Measurements from ENCODE around the gene GNB1L.

The GNB1L gene

DNA sequence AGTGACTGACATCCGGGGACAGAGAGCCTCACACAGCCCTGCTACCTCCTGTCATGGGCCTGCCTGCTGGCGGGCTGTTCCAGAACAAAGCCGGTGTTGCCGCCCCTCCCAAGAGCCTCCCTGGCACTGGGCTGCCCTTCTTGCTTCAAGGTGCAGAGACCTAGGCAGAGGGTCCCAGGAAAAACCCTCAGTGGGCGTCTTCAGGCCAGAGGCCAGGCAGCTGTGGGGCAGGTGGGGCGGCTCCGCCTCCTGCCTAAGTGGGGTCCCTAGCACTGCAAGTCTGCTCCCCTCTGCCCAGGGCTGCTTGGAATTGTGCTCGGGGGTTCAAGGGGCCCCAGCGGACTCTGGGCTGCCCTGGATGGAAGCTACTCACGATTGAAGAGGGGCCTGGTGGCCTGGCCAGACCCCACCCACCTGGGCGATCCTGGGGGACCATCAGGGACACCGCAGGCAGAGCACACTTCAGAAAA is 20.4 kb upstream of the GNB1L start:
- TF ChIP-seq, protein P1, sequence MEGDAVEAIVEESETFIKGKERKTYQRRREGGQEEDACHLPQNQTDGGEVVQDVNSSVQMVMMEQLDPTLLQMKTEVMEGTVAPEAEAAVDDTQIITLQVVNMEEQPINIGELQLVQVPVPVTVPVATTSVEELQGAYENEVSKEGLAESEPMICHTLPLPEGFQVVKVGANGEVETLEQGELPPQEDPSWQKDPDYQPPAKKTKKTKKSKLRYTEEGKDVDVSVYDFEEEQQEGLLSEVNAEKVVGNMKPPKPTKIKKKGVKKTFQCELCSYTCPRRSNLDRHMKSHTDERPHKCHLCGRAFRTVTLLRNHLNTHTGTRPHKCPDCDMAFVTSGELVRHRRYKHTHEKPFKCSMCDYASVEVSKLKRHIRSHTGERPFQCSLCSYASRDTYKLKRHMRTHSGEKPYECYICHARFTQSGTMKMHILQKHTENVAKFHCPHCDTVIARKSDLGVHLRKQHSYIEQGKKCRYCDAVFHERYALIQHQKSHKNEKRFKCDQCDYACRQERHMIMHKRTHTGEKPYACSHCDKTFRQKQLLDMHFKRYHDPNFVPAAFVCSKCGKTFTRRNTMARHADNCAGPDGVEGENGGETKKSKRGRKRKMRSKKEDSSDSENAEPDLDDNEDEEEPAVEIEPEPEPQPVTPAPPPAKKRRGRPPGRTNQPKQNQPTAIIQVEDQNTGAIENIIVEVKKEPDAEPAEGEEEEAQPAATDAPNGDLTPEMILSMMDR (IDR thresholded peaks at IDR 0.05), result no peak
- H3K36me3 ChIP-seq, result peaks cover 35% of the 10 kb centered on the region
- H3K27ac ChIP-seq, result no peak overlapping the region
- no peak overlapping the region for H3K4me3 ChIP-seq (ENCODE audit: low read depth in 1 of 2, low read length in 1 of 2)
- H3K9me3 ChIP-seq, result no peaks in the 10 kb centered on the region
- H3K27me3 ChIP-seq, result no peaks in the 10 kb centered on the region
- no peaks in the 10 kb centered on the region for H3K4me1 ChIP-seq (ENCODE audit: control insufficient read depth in 1 of 2, insufficient read depth in 1 of 2, low read depth in 1 of 2, low read length in 1 of 2)

- no peaks in the 10 kb centered on the region for H3K4me1 ChIP-seq (ENCODE audit: control insufficient read depth in 1 of 2, insufficient read depth in 1 of 2, low read depth in 1 of 2, low read length in 1 of 2)
- TF ChIP-seq, protein P1 (IDR thresholded peaks at IDR 0.05), result no peak
- H3K36me3 ChIP-seq, result peaks cover 35% of the 10 kb centered on the region
- H3K27me3 ChIP-seq, result no peaks in the 10 kb centered on the region
- H3K27ac ChIP-seq, result no peak overlapping the region
- no peaks in the 10 kb centered on the region for H3K9me3 ChIP-seq
- H3K4me3 ChIP-seq (ENCODE audit: low read depth in 1 of 2, low read length in 1 of 2), result no peak overlapping the region
Measured at GRCh38 chr22:19874307-19875060, 19.8 kb upstream of the GNB1L start.

DNA sequence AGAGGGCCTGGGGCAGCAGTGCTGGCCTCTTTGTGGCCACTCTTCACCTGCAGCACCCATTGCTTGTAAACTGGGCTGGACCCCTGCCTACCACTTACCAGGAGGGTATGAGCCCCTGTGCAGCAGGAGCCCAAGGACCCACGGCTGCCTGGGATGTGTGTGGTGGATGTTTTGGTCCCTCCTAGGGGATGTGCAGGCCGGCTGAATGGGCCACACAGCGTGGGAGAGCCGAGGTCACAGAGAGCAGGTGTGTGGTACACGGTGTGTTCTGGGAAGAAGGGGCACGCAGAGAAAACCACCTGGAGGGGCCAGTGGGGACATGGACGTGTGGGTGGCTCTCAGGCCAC is 19.3 kb upstream of the GNB1L start:
- no peak overlapping the region for H3K27ac ChIP-seq
- H3K36me3 ChIP-seq, result peaks cover 35% of the 10 kb centered on the region
- H3K4me3 ChIP-seq (ENCODE audit: low read depth in 1 of 2, low read length in 1 of 2), result no peak overlapping the region
- H3K9me3 ChIP-seq, result no peaks in the 10 kb centered on the region
- no peaks in the 10 kb centered on the region for H3K4me1 ChIP-seq (ENCODE audit: control insufficient read depth in 1 of 2, insufficient read depth in 1 of 2, low read depth in 1 of 2, low read length in 1 of 2)
- TF ChIP-seq, protein P1 (IDR thresholded peaks at IDR 0.05), result no peak
- no peaks in the 10 kb centered on the region for H3K27me3 ChIP-seq

- Histone ChIP-seq H3K27me3 (no peaks in the 10 kb centered on the region), H3K36me3 (peaks cover 34% of the 10 kb centered on the region), H3K4me1 (ENCODE audit: control insufficient read depth in 1 of 2, insufficient read depth in 1 of 2, low read depth in 1 of 2, low read length in 1 of 2) (no peaks in the 10 kb centered on the region), H3K9me3 (no peaks in the 10 kb centered on the region), H3K4me3 (ENCODE audit: low read depth in 1 of 2, low read length in 1 of 2) (no peak overlapping the region), H3K27ac (no peak overlapping the region)
- TF ChIP-seq, protein P1 (IDR thresholded peaks at IDR 0.05), result no peak
Measured at GRCh38 chr22:19873138-19873959, 18.7 kb upstream of the GNB1L start.

DNA sequence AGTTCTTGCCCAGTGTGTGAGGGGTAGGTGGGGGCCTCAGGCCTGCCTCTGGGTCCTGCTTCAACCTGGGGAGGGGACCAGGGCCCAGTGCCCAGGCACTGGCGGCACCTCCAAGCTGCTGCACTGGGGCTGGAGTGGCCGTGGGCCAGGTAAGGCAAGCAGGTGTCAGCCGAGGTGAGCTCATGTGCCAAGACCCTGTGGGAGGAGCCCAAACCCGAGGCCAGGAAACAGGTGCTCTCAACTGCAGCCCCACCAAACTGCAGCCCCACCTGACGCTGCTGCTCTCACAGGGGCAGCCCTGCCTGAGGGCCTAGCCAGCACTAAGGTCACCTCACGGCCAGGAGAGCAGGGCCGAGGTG is 18.1 kb upstream of the GNB1L start:
- no peak overlapping the region for H3K27ac ChIP-seq
- no peaks in the 10 kb centered on the region for H3K4me1 ChIP-seq (ENCODE audit: control insufficient read depth in 1 of 2, insufficient read depth in 1 of 2, low read depth in 1 of 2, low read length in 1 of 2)
- H3K4me3 ChIP-seq (ENCODE audit: low read depth in 1 of 2, low read length in 1 of 2), result no peak overlapping the region
- no peaks in the 10 kb centered on the region for H3K27me3 ChIP-seq
- H3K36me3 ChIP-seq, result peaks cover 28% of the 10 kb centered on the region
- TF ChIP-seq, protein P1 (IDR thresholded peaks at IDR 0.05), result no peak
- no peaks in the 10 kb centered on the region for H3K9me3 ChIP-seq
